ENCODE measurements around the gene ALDH1B1. TPM values are rescaled to one million over a fixed set of nuclear protein-coding genes. Genes with fewer than 3 reads are reported as not detected.

ALDH1B1 gene
- total RNA-seq, result 9.3 TPM

DNA sequence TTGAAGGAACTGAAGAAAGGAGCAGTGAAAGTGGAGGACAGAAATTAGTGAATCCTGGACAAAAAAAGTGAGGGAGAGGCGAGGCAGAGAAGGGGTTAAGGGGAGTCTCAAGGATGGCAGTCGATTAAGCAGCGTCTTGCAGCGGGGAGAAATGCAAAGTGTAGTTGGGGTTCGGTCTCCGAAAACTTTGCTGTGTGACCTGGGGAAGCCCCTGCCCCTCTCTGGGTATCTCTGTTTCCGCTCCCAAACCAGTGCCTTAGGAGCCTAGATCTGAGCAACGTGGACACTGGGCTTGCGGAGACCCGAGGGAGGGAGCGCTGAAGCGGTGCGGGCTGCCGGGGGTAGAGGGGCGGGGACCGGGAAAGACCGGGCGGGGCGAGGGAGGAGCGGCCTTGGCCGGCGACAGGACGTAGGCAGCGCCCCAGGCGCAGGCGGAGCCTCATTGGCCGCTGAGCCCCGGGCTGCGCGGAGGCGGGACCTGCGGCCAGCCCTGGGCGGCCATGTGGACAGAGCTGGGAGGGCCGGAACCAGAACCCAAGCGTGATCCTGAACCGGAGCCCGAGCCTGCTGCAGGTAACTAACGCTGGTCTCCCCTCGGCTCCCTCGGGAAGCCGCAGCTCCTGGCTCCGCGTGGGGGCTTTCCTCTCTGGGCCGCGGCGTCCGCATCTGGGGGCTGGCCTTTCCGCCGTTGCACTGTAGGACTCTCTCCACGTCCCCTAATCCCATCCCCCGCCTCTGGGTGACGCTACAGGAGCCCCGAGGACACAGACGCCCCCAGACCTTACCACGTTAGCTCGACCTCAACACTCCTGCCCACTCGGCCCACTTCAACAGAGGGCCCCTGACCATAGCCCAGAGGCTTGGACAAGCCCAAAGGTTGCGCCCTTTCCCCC lies at the start of gene ALDH1B1:
Gene ALDH1B1, plus strand, starts transcription at position 468 of the 893 bp plus-strand sequence. CDS start 3,047 bp downstream, outside the sequence.
- DNase-seq, result peak; percentile 59

DNA sequence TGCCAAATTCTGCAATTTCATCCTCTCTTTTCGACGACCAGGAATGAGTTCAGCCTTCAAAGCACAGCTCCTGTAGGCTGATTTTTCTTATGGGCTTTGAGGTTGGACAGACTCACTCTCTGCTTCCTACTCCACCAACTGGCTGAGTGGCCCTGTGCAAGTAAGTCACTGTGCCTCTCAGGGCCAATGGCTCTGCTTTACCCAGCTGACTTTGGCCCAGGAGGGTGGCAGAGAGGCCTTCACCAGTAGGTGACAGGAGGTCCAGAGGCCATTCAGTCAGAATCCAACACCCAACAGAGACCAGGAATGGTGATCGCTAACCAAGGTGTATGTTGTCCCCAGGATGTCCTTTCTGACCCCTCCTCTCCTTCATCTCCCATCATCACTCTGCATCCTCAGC lies 49.5 kb upstream of the ALDH1B1 start:
- DNase-seq, result no peak

DNA sequence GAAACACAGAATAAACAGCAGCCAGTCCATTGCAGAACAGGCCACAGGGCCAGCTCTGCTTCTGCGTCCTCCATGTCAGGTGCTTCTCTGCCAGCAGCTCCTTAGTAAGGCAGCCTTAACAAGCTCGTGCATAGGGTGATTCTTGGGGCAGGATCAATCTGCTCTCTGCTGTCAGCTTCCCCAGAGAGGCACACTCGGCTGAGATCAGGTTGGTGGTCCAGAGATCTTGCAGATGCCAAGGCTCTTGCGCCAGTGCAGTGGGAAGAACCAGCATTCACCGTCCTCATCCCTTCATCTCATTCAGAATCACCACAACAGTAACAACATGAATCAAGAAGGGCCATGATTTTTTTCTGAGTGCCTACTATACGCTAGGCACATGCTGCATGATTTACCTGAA lies 49.0 kb upstream of the ALDH1B1 start:
- no peak for DNase-seq

DNA sequence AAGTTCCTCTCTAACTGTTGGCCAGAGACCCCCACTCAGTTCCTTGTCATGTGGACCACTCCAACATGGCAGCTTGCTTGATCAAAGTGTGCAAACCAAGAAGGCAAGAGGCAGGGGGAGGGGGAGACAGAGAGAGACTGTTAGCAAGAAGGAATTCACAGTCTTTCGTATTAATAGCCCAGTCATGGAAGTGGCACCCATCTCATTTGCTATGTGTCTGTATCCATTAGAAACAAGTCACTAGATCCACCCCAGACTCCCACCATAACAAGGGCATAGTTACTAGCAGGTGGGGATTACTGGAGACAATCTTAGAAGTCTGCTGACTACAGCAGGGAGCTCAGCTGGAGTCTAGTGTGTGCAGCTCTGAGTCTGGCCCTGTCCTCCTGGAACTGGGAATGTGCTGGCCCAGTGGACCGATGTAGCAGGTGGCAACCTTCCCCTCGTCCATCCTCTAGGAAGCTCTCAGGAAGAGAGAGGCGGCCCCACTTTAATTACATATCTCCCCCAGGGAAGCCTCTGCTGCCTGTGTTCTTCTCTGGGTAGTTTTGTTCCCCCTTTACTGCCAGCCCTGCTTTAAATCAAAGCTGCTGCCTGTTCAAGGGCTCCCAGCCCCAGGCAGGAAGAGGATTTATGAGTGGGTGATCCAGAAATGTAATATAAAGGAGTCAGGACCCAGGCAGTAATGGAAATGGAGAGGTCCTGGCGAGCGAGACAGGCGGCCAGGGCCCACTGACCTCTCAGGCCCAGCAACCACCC lies 47.8 kb upstream of the ALDH1B1 start:
- DNase-seq, result no peak

DNA sequence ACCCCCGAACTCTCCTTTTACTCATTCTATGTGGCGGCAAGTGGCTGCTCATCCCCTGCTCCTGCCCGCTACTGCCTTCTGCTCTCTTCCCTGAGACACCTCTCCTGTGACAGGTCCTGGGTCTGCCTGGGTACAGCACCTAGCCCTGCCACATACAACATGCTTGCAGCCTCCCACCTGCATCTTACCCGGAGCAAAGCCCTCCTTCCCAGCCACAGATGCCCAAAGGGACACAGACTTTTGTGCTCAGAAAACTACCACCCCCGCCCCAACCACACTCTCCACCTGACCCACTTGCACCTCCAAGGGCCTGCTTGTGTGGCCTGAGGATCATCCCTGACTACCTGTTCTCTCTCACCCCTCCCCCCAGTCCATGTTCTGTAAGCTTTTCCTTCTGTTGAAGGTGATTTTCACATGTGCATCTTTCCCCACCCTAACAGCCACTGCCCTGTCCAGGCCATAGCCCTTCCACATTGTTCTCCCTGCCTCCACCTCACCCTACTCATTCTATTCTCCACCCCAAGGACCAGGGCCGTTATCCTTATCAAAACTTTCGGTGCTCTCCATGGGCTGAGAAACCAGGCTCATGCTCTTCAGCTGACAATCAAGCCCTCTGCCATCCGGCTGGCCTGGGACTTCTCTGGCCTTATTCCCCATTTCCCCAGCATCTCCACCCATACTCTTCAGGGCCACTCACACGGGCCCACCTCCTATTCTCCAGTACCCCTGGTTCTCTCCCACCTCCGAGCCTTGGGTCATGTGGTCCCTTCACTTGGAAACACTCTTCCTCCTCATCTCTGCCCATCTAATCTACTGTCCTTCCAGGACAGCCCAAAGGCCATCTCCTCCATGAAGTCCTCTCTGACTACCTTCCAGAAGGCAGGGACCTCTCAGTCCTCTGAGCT lies 46.4 kb upstream of the ALDH1B1 start:
- no peak for DNase-seq

DNA sequence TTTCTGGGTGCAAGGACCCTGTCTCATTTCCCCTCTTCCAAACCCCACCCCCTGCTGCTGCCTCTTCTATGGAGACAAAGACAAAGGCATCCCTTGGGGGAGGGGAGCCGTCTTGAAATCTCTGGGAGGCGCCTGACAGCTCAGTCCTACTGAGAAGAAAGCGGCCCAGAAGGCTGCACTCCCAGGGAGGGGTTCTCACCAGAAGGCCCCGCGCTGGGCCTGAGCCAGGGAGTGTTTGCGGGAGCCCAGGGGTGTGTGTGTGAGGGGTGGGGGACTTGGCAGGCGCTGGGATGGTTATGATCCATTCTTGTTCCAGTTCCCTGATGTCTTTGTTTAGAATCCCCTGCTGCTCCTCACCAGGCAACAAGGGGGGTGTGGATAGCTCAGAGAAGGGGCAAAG lies 45.7 kb upstream of the ALDH1B1 start:
- DNase-seq, result peak; percentile 86

DNA sequence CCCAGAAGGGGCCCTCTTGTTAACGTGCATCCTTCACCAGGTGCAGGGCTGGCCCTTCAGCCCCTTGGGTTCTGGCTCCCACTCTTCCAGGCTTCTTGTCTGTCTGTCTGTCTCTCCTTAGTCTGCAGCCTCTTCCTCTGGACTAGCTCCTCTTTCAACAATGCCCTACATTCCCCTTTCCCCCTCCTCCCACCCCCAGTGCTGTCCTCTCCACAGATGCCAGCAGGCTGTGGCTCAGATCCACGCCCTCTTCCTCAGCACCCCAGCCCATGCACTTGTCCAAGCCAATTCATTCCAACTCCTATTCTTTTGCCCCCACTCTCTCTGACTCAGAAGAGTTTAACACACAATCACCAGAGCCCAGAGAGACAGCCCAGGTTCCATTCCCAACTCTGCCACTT lies 45.2 kb upstream of the ALDH1B1 start:
- no peak for DNase-seq

DNA sequence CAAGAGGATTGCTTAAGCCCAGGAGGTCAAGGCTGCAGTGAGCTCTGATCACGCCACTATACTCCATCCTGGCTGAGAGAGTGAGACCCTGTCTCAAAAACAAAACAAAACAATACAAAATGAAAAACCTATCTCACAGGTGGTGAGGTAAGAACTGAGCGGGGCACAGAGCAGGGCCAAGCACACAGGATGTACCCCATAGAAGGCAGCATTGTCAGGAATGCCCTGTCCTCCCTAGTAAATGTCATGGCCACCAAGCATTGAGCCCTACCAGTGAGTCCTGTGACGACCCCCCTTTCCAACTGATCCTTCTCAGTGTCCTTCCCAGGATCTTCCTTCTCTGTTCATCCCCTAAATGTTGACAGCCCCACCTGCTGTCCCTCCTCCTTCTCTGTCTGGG lies 44.6 kb upstream of the ALDH1B1 start:
- no peak for DNase-seq

DNA sequence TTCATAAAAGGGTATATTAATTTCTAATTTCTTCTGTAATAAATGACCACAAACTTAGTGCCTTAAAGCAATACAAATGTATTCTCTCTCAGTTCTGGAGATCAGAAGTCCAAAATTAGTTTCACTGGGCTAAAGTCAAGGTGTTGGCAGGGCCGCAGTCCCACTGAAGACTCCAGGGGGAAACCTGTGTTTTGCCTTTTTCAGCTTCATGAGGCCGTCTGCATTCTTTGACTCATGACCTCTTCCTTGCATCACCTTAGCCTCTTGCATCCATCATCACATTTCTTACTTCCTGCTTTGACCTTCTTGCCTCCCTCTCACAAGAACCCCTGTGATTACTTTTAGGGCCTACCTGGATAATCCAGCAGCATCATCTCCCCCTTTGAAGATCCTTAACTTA lies 42.0 kb upstream of the ALDH1B1 start:
- DNase-seq, result no peak

DNA sequence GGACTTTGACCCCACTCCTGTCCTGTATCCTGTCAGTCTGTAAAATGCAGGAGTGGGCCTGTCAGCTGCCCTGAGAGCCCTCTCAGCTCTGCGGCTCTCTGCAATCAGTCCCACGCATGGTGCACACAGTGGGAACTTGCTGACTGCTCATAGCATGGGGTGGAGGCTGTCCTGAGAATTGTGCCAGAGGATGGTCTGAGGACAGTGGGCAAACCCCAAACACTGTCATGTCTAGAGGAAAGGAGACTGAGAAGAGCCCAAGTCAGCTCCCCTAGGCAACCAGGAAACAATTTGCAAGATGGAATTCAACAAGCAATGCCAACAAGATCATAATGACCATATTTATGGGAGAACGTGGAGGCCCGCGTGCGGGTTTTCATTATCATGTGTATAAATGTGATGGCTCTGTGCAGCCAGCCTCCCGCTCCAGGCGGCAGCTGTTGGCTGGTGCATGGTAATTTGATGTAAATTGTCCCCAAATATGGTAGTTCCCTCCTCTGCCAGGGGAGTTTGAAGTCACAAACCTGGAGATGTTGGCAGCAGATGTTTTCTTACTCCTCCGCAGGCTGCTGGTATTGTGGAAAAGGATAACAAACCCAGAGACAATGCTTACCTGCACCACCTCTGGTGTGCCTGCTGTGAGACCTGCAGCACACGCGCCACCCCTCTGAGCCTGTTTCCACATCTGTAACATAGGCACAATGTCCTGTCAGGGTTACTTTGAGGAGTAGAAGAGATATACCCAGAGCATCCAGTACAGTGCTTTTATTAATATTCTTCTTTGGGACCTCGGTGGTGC lies 39.8 kb upstream of the ALDH1B1 start:
- DNase-seq, result peak; percentile 52

DNA sequence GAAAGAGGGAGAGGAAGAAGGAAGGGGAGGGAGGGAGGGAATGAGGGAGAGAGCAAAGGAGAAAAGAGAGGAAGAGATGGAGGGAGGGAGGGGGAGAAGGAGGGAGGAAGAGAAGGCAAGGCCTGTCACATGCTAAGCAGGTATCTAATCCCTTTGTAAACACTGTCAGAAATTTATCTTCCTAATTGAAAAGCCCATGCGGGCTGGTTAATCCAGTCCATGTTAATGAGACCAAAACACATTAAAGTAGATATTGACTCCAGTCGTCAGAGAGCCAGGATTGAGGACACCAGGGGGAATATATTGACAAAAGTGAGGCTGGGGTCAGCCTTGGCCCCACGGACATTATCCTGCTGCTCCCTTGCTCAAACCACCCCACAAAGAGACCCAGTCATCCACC lies 37.4 kb upstream of the ALDH1B1 start:
- no peak for DNase-seq

DNA sequence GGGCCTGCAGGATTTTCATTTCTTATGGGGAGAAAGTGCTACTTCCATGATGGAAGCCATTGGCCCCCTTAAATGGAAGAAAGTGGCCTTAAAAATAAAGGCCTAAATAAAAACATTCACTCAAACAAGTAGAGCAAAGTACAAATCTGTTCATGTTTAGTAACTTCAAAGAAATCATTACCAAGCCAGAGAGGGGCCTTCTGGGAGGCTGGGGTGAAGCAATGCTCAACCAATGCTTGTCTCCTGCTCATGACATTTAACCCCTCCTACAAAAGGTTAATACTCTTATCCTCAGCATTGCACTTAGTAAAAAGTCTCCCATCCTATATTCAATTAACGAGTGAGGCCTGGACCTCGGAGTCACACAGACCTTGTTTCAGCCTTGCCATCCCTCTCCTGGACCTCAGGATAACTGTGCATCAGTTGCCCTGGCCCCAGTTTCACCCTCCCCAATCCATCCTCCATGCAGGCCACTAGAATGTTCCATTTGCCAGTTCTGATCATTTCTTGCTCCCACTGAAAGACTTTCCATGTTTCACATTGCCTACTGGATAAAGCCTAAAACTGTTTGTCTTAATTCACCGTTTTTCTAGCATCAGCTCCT lies 36.9 kb upstream of the ALDH1B1 start:
- DNase-seq, result no peak

DNA sequence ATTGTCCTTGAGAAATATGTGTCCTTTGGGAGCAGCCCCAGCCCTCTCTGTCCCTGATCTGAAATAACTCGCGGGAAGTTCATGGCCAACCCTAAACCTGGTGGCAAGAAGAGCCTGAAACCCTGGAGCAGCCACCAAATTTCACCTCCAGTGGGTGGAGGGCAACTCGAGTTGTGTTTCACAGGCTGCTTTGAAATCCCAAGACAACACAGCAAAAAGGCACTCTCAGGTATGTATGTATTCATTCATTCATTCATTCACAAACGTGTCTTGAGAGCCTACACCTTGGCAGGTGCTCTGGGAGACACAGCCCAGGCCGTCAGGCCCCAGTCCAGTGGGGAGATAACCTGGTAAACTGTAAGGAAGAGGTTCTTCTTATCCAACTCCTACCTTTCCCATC lies 35.7 kb upstream of the ALDH1B1 start:
- no peak for DNase-seq

DNA sequence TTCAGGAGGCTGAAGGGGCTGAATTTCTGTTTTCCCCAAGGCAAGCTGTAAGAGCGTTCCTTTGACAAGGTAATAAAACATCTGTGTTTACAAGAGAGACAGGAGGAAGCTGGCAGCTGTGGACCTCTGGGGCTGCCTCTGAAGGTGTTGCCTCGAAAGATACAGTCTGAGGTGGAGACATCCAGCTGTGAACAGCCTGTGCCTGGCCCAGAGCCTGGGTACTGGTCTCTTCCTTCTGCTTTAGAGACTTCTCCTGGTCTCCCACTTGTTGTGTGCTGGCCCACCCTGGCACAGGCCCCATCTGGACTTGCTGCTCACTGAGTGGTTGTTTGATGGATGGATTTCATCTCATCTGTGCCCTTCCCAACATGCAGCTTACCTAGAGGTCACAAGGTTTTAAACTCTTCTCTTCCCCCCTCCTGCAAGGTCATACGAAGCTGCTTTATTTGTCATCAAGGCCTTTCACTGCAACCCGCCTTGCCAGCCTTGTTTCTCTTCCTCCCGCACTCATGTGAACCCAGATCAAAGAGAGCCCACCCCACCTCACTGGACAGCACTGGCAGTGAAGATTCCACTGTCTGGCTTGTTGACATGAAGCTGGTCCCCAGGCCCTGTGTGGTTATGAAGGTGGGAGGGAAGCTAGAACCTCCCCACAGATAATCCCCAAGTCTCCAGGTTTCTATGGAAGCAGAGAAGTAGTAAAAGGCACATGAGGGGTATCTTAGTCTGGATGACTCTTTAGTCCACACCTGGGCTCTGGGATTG lies 35.0 kb upstream of the ALDH1B1 start:
- no peak for DNase-seq

DNA sequence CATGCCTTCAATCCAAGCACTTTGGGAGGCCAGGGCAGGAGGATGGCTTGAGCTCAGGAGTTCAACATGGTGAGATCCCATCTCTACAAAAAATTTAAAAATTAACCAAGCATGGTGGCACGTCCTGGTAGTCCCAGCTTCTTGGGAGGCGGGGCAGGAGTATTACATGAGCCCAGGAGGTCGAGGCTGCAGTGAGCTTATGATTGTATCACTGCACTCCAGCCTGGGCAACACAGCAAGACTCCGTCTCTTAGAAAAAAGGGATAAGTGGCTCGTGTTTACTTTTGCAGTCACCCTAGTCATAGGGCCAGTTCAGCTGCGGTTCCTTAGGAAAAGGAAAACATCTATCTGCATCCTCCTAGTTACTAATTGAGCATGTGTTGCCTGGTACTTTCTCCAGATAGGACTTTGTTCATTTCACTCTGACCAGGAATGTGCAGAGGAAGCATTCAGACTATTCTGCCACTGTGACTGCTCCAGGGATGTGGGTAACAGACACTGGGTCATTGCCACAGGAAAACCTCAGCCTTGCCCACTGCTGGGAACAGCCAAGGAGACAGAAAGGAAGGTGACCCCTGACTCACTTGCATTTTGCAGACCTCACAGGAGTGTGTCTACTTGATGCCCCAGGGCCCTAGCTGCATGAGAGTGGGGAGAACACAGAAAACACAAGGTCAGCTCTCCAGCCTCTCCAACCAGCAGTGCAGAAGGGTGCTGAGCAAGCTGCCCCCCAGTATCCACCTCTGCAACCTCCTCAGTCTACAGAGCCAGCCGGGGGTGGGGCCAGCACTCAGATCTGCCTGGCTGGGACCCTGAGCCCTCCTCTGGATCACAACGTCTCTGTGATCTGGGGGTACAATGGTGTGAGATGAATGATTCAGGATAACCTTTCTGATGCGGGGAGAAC lies 33.9 kb upstream of the ALDH1B1 start:
- no peak for DNase-seq

DNA sequence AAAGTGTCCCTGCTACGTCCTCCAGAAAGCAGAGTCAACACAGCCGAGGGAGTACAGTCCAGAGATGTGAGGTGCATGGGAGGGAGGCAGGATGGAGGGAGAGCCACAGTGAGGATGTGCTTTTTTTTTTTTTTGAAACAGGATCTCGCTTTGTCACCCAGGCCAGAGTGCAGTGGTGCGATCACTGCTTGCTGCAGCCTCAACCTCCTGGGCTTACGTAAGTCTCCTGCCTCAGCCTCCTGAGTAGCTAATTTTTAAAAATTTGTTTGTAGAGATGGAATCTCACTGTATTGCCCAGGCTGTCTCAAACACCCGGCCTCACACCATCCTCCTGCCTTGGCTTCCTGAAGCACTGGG lies 33.2 kb upstream of the ALDH1B1 start:
- no peak for DNase-seq

DNA sequence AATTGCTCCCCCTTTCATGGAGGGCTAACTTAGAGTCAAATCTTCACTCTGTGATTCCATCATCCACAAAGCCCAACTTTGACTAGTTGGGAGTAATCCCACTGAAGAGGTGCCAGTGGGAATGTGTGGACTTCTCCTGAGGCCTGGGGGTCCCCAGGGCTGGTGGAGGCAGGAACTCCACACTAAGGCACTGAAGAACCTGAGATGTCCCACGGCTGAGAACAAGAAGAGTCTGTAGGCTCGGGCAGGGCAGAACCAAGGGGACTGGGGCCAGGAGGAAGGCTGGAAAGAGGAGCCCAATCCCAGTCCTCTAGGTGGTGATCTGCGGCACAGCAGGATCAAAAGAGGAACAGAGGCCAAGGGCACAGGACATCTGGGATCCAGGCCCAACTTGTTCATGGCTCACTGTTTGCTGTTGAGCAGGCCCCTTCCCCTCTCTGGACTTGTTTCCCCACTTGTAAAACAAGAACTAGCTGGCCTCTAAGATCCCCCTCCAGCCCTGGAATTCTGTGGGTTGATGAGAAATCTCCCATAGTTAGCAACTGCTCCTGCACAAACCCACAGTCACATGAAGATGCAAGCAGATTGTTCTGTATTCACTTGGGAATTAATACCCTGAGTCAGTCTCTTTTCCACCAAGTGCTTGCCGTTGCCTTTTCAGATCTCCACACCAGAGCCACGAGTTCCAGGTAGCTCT lies 32.7 kb upstream of the ALDH1B1 start:
- DNase-seq, result no peak

DNA sequence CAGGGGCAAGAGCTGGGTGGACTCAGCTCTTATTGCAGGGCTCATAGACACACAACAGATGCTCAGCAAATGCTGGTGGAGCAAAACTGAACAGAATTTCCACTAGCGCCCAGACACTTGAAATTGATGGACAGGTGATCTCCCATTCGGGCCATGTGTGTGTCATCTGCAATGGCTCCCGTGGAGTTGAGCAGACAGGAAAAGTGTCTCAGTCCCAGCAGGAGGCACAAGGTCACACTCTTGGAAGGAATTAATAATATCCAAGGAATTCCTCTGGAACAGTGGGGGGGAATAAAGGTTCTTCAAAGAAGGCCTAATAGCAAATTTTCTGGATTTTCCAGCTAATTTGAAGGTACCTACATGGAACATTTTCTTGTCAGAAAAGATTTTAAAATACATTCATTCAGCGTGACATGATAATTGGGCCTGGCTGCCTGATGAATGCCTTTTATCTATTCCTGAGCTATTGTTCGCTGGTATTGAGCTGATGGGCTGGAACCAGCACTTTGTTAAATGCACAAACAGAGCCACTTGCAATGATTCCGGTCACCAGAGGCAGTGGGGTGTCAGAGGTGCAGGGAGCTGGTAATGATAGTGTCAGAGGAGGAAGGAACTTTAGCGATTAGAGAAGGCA lies 31.5 kb upstream of the ALDH1B1 start:
- DNase-seq, result no peak
